T-helper 17 cell (primary cell): ENCODE data around the gene KRTAP20-4. TPM values are rescaled to one million over a fixed set of nuclear protein-coding genes. Genes with fewer than 3 reads are reported as not detected.

ENCODE experiments used
- total RNA-seq, 4 donors: library from RNA in 2 of 4; stranded (reverse) in 2 of 4; gene quantifications; one replicate each; pipeline ENCODE4 v1.2.3 and lab custom pipeline; 2022 to 2026

KRTAP20-4 gene
- total RNA-seq, 2 donors from 2014 or later: not detected

Other genes starting within 250 kb of the KRTAP20-4 start
- not detected for gene KRTAP13-2, start 248.4 kb upstream of the KRTAP20-4 start, total RNA-seq
- not detected for gene KRTAP13-1, start 224.6 kb upstream of the KRTAP20-4 start, total RNA-seq
- gene KRTAP13-3, start 194.7 kb upstream of the KRTAP20-4 start, total RNA-seq: not detected
- gene KRTAP13-4, start 190.4 kb upstream of the KRTAP20-4 start, total RNA-seq: not detected
- not detected for gene KRTAP15-1, start 180.4 kb upstream of the KRTAP20-4 start, total RNA-seq
- not detected for gene KRTAP19-1, start 140.3 kb upstream of the KRTAP20-4 start, total RNA-seq
- not detected for gene KRTAP19-2, start 133.2 kb upstream of the KRTAP20-4 start, total RNA-seq
- gene KRTAP19-3, start 128.6 kb upstream of the KRTAP20-4 start, total RNA-seq: not detected
- not detected for gene KRTAP19-4, start 123.5 kb upstream of the KRTAP20-4 start, total RNA-seq
- gene KRTAP19-5, start 118.5 kb upstream of the KRTAP20-4 start, total RNA-seq: not detected
- not detected for gene KRTAP19-6, start 78.8 kb upstream of the KRTAP20-4 start, total RNA-seq
- not detected for gene KRTAP19-7, start 59.3 kb upstream of the KRTAP20-4 start, total RNA-seq
- gene KRTAP22-2, start 30.2 kb upstream of the KRTAP20-4 start, total RNA-seq: not detected
- gene KRTAP6-3, start 28.2 kb upstream of the KRTAP20-4 start, total RNA-seq: not detected
- gene KRTAP6-2, start 21.7 kb upstream of the KRTAP20-4 start, total RNA-seq: not detected
- not detected for gene KRTAP22-1, start 19.5 kb upstream of the KRTAP20-4 start, total RNA-seq
- not detected for gene KRTAP6-1, start 6.7 kb upstream of the KRTAP20-4 start, total RNA-seq
- gene KRTAP20-1, start 4.2 kb upstream of the KRTAP20-4 start, total RNA-seq: not detected
- not detected for gene KRTAP20-2, start 14.6 kb downstream of the KRTAP20-4 start, total RNA-seq
- not detected for gene KRTAP20-3, start 22.2 kb downstream of the KRTAP20-4 start, total RNA-seq
- gene KRTAP21-3, start 98.2 kb downstream of the KRTAP20-4 start, total RNA-seq: not detected
- gene KRTAP21-2, start 126.6 kb downstream of the KRTAP20-4 start, total RNA-seq: not detected
- not detected for gene KRTAP21-1, start 134.8 kb downstream of the KRTAP20-4 start, total RNA-seq
- not detected for gene KRTAP8-1, start 192.6 kb downstream of the KRTAP20-4 start, total RNA-seq
- not detected for gene KRTAP7-1, start 209.1 kb downstream of the KRTAP20-4 start, total RNA-seq